ENCODE measurements around the gene EGR1.

Gene EGR1

GRCh38 chr5:138465261-138466124 is at the start of gene EGR1:
EGR1 (plus strand) TSS chr5:138465479; CDS start chr5:138465762, 283 bp downstream.
- peak within 1 kb of the TSS; percentile 95 for H3K27ac Mint-ChIP-seq
- H3K9me3 Mint-ChIP-seq: no peaks in the 10 kb centered on the region
- H3K4me3 Mint-ChIP-seq: peak within 1 kb of the TSS; percentile 85
- H3K27me3 Mint-ChIP-seq: no peaks in the 10 kb centered on the region
- peak; percentile 97 for DNase-seq
- peaks cover 46% of the 10 kb centered on the region for H3K4me1 Mint-ChIP-seq (ENCODE audit: low read depth)
- H3K36me3 Mint-ChIP-seq (ENCODE audit: low read depth): peaks cover 33% of the 10 kb centered on the region

GRCh38 chr5:138418444-138418843 is 46.8 kb upstream of the EGR1 start:
- H3K27ac Mint-ChIP-seq: no peak overlapping the region
- no peak overlapping the region for H3K4me3 Mint-ChIP-seq
- no peaks in the 10 kb centered on the region for H3K4me1 Mint-ChIP-seq (ENCODE audit: low read depth)
- H3K27me3 Mint-ChIP-seq: no peaks in the 10 kb centered on the region
- no peak for DNase-seq
- no peaks in the 10 kb centered on the region for H3K9me3 Mint-ChIP-seq
- H3K36me3 Mint-ChIP-seq (ENCODE audit: low read depth): peaks cover 92% of the 10 kb centered on the region

- no peaks in the 10 kb centered on the region for H3K4me1 Mint-ChIP-seq (ENCODE audit: low read depth)
- H3K27me3 Mint-ChIP-seq: no peaks in the 10 kb centered on the region
- no peak for DNase-seq
- no peaks in the 10 kb centered on the region for H3K9me3 Mint-ChIP-seq
- no peak overlapping the region for H3K27ac Mint-ChIP-seq
- H3K4me3 Mint-ChIP-seq: no peak overlapping the region
- H3K36me3 Mint-ChIP-seq (ENCODE audit: low read depth): peaks cover 90% of the 10 kb centered on the region
Measured at GRCh38 chr5:138425079-138425478, 40.2 kb upstream of the EGR1 start.

GRCh38 chr5:138435943-138436342 is 29.3 kb upstream of the EGR1 start:
- H3K4me1 Mint-ChIP-seq (ENCODE audit: low read depth): peaks cover 16% of the 10 kb centered on the region
- no peak overlapping the region for H3K27ac Mint-ChIP-seq
- peaks cover 62% of the 10 kb centered on the region for H3K36me3 Mint-ChIP-seq (ENCODE audit: low read depth)
- H3K9me3 Mint-ChIP-seq: no peaks in the 10 kb centered on the region
- H3K27me3 Mint-ChIP-seq: peaks cover 4% of the 10 kb centered on the region
- no peak for DNase-seq
- H3K4me3 Mint-ChIP-seq: no peak overlapping the region

- DNase-seq: no peak
- no peaks in the 10 kb centered on the region for H3K9me3 Mint-ChIP-seq
- H3K4me3 Mint-ChIP-seq: peak overlapping the region; percentile 72
- H3K27ac Mint-ChIP-seq: peak overlapping the region; percentile 16
- H3K27me3 Mint-ChIP-seq: peaks cover 4% of the 10 kb centered on the region
- peaks cover 16% of the 10 kb centered on the region for H3K4me1 Mint-ChIP-seq (ENCODE audit: low read depth)
- H3K36me3 Mint-ChIP-seq (ENCODE audit: low read depth): peaks cover 41% of the 10 kb centered on the region
Measured at GRCh38 chr5:138438003-138438723, 27.1 kb upstream of the EGR1 start.

- DNase-seq: peak; percentile 79
- Mint-ChIP-seq H3K4me1 (ENCODE audit: low read depth) (peaks cover 16% of the 10 kb centered on the region), H3K4me3 (peak within 1 kb of the TSS; percentile 79), H3K27ac (peak within 1 kb of the TSS; percentile 16), H3K9me3 (no peaks in the 10 kb centered on the region), H3K36me3 (ENCODE audit: low read depth) (peaks cover 33% of the 10 kb centered on the region), H3K27me3 (peaks cover 4% of the 10 kb centered on the region)
Measured at GRCh38 chr5:138438724-138439476, 26.4 kb upstream of the EGR1 start, which contains the start of gene REEP2. REEP2 (plus strand) TSS chr5:138439057; CDS start chr5:138439209, 152 bp downstream.

- DNase-seq: no peak
- peaks cover 4% of the 10 kb centered on the region for H3K27me3 Mint-ChIP-seq
- H3K4me3 Mint-ChIP-seq: peak overlapping the region; percentile 79
- H3K9me3 Mint-ChIP-seq: no peaks in the 10 kb centered on the region
- peaks cover 16% of the 10 kb centered on the region for H3K4me1 Mint-ChIP-seq (ENCODE audit: low read depth)
- H3K27ac Mint-ChIP-seq: no peak overlapping the region
- peaks cover 28% of the 10 kb centered on the region for H3K36me3 Mint-ChIP-seq (ENCODE audit: low read depth)
Measured at GRCh38 chr5:138439477-138440158, 25.7 kb upstream of the EGR1 start.

- peak overlapping the region; percentile 79 for H3K4me3 Mint-ChIP-seq
- H3K4me1 Mint-ChIP-seq (ENCODE audit: low read depth): peaks cover 16% of the 10 kb centered on the region
- no peaks in the 10 kb centered on the region for H3K9me3 Mint-ChIP-seq
- peaks cover 20% of the 10 kb centered on the region for H3K36me3 Mint-ChIP-seq (ENCODE audit: low read depth)
- peaks cover 4% of the 10 kb centered on the region for H3K27me3 Mint-ChIP-seq
- no peak overlapping the region for H3K27ac Mint-ChIP-seq
- DNase-seq: no peak
Measured at GRCh38 chr5:138440159-138441073, 24.9 kb upstream of the EGR1 start.

GRCh38 chr5:138441221-138441620 is 24.1 kb upstream of the EGR1 start:
- Mint-ChIP-seq H3K9me3 (no peaks in the 10 kb centered on the region), H3K4me1 (ENCODE audit: low read depth) (peaks cover 16% of the 10 kb centered on the region), H3K4me3 (no peak overlapping the region), H3K27me3 (peaks cover 4% of the 10 kb centered on the region), H3K36me3 (ENCODE audit: low read depth) (peaks cover 13% of the 10 kb centered on the region), H3K27ac (no peak overlapping the region)
- no peak for DNase-seq

- Mint-ChIP-seq H3K9me3 (no peaks in the 10 kb centered on the region), H3K4me3 (no peak overlapping the region), H3K36me3 (ENCODE audit: low read depth) (no peaks in the 10 kb centered on the region), H3K27me3 (peaks cover 4% of the 10 kb centered on the region), H3K4me1 (ENCODE audit: low read depth) (peaks cover 8% of the 10 kb centered on the region), H3K27ac (peak overlapping the region; percentile 3)
- DNase-seq: no peak
Measured at GRCh38 chr5:138444078-138444773, 21.1 kb upstream of the EGR1 start.

- no peak overlapping the region for H3K27ac Mint-ChIP-seq
- no peak for DNase-seq
- no peak overlapping the region for H3K4me3 Mint-ChIP-seq
- no peaks in the 10 kb centered on the region for H3K9me3 Mint-ChIP-seq
- peaks cover 4% of the 10 kb centered on the region for H3K27me3 Mint-ChIP-seq
- H3K36me3 Mint-ChIP-seq (ENCODE audit: low read depth): no peaks in the 10 kb centered on the region
- peaks cover 4% of the 10 kb centered on the region for H3K4me1 Mint-ChIP-seq (ENCODE audit: low read depth)
Measured at GRCh38 chr5:138444774-138445546, 20.3 kb upstream of the EGR1 start.

GRCh38 chr5:138445547-138446271 is 19.6 kb upstream of the EGR1 start:
- Mint-ChIP-seq H3K36me3 (ENCODE audit: low read depth) (no peaks in the 10 kb centered on the region), H3K4me3 (no peak overlapping the region), H3K27me3 (no peaks in the 10 kb centered on the region), H3K9me3 (no peaks in the 10 kb centered on the region), H3K4me1 (ENCODE audit: low read depth) (peaks cover 5% of the 10 kb centered on the region), H3K27ac (no peak overlapping the region)
- peak; percentile 20 for DNase-seq

Measured in activated T-cell treated with anti-CD3 and anti-CD28 coated beads, Interleukin-2, amount 50 U/mL, for 24 hours (primary cell).